ENCODE measurements around the gene MIF4GD.

GRCh38 chr17:75228847-75229246, 42.2 kb downstream of the MIF4GD start:
- TF ChIP-seq RAD21 (IDR thresholded peaks at IDR 0.05; ENCODE audit: insufficient read depth, low read depth, low read length) = no peak
- TF ChIP-seq CEBPB (IDR thresholded peaks at IDR 0.05; ENCODE audit: borderline replicate concordance in 1 of 2, low read depth in 2 of 2, low read length in 2 of 2) = no peak
